HG02571 (cell line): ENCODE results near the gene SIRPB2.
"Not testable (repeated sequence)": the region's sequence is repeated elsewhere in the genome, so short reads cannot be mapped to it uniquely, and the experiment has no call there.

Experiments used
- ATAC-seq: cut with Tn5 transposase; IDR thresholded peaks from one replicate; pipeline ENCODE4 v1.9.1; 2021; ENCODE audit warnings: mild to moderate bottlenecking, moderate library complexity; ENCODE audit not compliant: unreplicated experiment

Gene SIRPB2

DNA sequence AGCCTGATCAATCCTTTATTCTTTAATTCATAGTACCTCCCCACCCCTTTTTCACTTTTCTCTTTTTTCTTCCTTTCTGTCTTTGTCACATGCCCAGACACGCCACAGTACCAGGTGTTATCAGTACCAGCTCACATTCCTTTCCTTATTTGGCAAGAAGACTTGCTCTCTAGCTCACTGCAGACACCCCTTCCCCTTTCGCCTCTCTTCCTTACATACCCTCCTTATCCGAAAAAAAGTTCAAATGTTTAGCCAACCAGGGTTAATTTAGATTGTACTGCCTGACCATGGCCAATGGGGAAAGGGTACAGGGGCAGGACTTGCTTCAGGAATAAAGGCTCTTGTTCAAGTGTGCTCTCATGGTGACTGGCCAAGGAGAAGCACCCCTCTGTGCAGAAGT, 9.3 kb upstream of the SIRPB2 start:
- no peak for ATAC-seq

DNA sequence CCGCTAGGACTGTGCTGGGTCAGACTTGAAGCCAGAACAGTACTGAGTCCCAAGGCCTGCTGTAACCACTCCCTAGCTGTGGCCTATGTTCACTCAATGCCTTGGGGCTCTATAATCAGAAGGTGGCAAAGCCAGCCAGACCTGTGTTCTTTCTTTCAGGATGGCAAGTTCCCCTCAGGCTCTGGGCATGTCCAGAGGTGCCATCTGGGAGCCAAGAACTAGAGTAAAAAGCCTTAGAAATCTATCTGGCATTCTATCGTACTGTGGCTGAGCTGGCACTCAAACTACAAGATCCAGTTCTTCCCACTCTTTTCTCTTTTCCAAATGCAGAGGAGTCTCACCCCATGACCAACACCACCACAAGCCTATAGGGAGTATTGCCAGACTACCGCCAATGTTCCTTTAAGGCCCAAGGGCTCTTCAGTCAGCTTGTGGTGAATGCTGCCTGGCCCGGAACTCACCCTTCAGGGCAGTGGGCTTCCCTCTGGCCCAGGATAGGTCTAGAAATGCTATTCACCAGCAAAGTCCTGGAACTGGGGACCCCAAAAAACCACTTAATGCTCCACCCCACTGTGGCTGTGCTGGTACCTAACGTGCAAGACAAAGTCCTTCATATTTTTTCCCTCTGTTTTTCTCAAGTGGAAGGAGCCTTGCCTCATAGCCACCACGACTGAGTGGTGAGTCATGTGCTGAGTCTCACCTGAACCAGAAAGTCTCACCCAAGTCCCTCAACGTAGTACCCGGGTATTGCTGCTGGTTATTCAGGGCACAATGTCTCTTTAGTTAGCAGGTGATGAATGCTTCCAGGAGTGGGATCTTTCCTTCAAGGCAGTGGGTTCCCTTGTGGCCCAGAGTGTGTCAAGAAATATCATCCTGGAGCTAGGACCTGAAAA, 8.6 kb upstream of the SIRPB2 start:
- no peak for ATAC-seq

DNA sequence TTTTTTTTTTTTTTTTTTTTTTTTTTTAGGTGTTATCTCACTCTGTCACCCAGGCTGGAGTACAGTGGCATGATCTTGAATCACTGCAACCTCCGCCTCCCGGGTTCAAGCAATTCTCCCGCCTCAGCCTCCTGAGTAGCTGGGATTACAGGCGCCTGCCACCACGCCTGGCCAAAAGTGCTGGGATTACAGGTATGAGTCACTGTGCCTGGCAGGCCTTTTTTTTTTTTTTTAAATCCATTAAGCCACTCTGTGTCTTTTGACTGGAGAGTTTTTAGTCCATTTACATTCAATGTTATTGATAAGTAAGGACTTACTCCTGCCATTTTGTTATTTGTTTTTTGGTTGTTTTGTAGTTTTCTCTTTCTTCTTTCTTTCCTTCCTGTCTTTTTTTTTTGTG, 6.2 kb upstream of the SIRPB2 start:
- ATAC-seq = not testable (repeated sequence)

DNA sequence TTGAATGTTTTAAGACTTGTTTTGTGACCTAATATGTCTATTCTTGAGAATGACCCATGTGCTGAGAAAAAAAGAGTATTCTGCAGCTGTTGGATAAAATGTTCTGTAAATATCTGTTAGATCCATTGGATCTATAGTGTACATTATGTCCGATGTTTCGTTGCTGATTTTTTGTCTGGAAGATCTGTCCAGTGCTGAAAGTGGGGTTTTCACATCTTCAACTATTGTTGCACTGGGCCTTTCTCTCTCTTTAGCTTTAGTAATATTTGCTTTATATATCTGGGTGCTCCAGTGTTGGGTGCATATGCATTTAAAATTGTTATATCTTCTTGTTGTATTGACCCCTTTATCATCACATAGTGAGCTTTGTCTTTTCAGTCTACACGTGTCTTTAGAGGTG, 5.7 kb upstream of the SIRPB2 start:
- no peak for ATAC-seq

DNA sequence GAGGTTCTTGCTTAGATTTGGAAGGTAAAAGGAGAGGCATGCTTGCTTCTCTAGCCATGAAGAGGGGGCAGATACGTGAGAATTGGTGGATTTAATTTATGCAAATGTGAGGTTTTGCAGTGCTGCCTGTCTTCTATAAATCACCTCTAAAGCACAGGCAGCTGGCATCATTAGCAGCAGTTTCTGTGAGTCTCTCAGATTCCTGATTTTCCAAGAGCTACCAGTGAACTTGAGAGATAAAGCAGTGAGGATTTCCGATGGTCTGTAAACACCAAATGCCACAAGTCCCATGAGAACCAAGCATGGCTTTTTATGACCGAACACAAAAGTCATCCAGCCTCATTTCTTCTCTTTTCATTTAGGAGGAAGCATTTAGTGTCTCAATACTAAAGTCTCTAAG, 3.2 kb upstream of the SIRPB2 start:
- no peak for ATAC-seq

DNA sequence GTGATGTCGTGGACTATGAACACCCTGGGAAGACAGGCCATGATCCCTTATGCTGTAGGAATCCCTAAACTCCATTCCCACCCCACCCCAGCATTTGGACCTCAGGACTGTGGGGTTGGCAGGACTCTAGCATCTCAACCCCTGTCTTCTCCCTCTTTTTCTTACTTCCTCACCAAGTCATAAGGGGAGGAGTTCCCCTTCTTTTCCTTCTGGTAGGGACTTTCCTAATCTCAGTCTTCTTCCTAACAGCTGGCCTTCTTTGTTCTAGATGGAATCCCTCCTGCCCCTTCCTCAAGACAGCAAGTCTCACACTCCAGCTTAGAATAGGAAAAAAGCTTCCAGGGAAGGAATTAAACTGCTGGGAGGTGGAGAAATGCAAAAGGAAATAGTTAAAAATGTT, 2.3 kb upstream of the SIRPB2 start:
- ATAC-seq = no peak

DNA sequence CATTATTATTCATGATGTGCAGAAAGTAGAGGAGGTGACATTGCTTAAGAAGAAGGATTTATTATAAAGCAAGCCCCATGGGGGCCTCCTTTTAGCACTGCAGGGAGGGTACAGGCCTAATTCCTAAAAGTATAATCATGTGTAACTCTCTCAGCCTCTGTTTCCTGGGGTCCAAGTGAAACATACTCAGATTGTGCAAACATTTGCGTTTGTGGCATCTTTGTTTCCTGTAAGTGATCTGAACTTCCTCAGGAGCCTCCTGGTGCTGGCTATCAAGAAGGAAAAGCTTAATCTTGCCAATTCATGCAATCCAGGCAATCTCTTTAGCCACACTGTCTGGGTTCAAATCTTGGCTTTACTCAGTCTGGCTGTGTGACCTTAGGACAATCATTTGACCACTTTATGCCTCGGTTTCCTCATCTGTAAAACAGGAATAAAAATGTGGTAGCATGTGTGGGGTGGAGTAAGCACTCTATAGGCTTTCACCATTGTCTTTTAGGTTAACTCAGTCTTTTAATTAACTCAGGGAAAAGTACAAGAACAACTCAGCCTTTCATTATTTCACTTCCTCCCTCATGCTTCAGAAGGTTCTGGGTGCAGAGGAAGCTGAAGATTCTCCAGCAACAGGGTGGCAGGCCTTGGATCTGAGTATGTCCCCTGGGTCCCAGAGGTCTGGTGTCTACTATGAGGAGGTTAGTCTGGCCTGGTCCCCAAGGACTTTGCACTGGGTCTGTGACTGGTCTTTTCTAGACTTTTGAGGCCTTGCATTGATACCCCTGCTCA, 831 bp upstream of the SIRPB2 start:
- no peak for ATAC-seq

DNA sequence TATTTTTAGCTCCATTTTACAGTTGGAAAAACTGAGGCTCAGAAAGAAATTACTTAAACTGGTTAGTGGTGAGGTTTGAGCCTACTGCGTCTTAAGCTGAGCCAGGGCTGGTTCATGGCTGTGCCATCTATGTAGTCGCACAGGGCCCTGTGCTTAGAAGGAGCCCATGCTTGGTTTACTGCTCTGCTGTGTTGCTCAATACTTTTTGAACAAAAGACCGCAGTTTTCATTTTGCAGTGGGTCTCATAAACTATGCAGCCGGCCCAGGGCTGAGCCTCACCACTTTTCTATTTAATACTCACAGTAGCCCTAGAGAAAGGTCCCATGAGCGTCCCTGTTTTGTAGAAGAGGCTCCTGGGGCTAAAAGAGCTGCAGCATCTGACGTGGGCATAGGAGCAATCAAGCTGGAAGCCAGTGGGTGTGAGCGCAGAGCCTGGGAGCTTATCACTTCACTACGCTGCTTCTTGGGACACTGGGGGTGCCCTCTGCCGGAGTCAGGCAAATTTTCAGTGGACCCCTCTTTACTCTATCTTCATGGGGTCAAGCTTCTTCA, 501 bp downstream of the SIRPB2 start:
- no peak for ATAC-seq

DNA sequence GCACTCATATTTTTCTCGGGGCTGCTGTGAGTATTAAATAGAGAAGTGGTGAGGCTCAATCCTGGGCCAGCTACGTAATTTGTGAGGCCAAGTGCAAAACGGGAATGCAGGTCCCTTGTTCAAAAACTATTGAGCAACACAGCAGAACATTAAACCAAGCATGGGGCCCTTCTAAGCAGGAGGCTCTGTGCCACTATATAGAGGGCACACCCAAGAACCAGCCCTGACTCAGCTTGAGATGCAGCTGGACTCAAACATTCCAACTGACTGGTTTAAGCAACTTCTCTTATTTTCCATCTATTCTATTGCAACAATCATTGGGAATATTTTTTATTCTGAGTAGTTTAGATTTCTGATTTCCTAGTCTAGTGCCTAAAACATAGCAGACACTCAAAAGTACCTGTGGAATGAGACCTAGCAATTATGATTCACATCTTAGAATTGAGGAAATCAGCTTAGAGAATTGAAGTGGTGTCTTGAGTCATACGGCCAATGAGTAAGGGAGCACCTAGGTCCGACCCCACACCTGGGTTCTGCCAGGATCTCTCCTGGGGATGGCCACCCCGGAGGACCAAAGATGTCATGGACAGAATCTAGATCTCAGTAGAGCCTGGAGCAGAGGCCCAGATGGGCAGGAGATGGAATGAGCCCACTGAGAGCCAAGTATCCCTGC, 1.3 kb downstream of the SIRPB2 start:
- ATAC-seq = no peak

DNA sequence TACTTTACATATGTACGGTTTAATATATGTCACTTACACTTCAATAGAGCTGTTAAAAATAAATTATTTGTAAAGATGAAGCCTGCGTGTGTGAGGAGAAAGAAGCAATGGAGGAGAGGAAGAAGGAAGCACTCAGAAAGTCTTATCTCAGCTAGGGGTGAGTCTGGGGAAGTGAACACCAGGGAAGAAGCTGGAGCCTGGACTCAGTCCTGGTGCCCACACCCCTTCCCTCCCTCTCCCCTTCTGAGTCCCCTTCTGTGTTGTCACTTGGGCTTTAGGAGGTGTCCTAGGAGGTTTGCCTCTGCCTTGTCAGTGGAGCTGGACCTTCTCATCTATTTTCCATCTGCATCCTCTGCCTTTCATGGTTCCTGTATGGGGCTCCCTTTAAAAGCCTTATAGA, 1.9 kb downstream of the SIRPB2 start:
- no peak for ATAC-seq

DNA sequence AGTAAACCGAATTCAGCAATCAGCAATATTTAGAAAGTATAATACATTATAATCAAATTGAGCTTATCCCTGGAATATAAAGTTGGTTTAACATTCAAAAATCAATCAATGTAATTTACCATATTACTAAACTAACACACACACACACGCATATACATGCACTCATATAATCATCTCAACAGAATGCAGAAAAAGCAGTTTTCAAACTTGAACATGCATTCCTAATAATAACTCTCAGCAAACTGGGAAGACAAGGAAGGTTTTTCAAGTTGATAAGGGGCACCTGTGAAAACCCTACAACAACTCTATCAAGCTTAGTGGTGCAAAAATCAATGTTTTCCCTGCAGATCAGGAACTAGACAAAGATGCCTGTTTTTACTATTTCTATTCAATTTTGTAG, 4.7 kb downstream of the SIRPB2 start:
- ATAC-seq = no peak

DNA sequence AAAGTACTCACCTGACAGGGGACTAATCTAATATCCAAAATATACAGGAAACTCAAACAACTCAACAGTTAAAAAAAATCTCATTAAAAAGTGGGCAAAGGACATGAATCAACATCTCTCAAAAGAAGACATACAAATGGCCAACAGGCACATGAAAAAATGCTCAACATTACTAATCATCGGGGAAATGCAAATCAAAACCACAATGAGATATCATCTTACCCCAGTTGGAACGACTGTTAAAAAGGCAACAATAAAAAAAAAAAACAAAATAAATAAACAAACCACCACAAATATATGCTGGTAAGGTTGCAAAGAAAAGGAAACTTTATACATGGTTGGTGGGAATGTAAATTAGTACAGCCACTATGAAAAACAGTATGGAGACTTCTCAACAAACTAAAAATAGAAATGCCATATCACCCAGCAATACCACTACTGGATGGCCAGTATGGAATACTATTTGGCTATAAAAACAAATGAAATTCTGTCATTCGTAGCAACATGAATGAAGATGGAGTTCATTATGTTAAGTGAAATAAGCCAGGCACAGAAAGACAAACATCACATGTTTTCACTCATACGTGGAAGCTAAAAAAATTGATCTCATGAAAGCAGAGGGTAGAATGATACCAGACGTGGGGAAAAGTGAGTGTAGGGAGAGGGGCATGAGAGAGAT, 6.6 kb downstream of the SIRPB2 start:
- no peak for ATAC-seq

DNA sequence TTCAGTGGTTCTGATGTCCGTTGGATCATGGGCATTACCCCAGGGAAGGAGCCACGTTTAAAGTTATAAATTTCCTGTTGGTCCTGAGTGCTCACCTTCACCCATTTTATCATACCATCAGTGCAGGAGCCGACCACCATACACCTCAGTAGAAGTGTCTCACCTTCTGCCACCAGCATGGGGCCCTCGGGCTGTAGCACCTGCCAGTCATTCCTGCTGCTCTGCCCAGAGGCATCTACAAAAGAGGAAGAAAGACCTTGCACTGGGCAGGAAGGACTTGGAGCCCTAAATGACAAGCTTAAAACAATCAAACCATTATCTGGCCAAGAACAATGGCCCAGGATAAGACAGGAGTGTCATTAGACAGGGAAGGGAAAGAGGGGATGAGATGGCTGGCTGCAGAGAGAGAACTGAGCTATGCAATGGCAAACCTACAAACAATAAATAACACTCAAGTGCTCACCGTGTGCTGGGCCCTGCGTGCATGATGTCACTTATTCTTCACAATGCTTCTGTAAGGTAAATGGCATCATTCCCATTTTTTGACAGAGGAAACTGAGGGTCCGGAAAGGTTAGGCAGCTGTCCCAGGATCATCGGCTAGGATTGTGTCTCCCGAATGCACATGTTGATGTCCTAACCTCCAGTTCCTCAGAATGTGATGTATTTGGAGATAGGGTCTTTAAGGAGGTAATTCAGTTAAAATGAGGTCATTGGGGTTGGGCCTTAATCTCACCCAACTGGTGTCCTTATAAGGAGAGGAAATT, 11.2 kb downstream of the SIRPB2 start:
- no peak for ATAC-seq

DNA sequence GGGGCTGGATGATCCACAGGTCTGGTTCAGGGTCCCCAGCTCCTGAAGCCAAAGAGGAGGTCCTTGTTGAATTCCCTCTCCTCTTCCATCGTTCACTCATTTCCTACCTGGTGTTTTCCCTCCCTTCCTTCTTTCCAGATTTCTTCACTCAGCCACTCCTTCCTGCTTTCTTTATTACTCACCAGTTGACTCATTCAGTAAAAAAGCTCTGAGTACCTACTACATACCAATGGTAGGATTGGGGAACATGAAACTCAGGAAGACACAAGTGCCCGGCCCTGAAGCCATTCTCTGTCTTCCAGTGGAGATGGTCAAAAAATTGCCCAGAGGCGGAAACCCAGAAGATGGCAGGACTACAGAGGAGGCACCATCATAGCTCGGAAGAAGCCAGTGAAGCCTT, 12.7 kb downstream of the SIRPB2 start:
- no peak for ATAC-seq

DNA sequence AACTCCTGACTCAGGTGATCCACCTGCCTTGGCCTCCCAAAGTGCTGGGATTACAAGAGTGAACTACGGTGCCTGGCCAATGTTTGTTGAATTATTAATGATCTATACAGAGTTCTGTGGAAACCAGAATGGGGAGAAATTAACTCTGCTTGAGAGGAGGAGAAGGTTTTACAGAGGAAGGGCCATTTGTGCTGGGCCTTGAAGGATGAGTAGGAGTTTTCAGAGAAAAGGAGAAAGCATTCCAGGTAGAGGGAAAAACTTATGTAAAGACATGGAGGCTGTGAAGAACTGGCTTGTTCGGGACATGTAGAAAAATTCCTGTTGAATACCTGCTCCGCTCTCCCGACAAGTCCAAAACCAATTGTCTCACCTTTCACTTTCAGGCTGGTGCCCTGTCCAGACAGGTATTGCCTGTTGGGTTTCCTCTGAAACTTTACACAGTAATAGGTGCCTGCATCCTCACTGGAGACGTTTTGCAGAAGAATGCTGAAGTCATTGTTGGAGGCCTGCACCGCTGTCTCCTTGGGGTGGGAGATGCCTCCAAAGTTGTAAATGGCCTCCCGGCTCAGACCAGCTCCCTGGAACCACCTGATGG, 13.2 kb downstream of the SIRPB2 start:
- ATAC-seq = no peak

DNA sequence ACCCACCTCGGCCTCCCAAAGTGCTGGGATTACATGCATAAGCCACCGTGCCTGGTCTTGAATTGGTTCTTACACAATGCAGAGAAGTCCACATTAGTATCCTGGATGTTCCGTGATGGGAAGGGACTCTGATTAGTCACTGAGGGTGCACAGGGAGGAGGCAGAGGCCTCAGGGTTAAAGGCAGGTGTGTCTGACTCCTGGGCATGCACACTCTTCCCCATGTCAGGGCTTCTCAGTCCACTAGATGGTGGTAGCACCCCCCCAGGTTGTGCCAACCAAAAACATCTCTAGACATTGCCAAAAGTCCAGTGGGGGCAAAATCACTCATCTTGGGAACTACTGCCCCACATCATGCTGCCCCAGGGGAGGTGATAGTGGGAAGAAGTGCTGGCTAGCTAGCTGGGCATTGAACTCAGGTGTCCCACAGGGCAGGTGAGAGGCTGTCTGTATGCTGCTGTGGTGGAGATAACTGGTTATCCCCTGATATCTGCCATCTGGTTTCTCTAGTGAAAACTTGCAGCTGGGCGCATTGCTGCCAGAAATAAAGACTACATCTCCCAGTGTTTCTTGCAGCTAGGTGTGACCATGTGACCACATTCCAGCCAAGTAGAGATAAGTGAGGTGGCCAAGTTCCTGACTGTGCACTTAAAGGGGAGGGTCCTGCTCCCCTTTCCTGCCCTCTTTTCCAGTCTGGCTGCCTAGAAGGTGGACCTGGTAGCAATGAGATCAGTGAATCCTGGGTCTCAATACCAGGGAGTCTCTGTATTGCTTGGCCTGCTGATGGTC, 16.2 kb downstream of the SIRPB2 start:
- ATAC-seq = no peak

DNA sequence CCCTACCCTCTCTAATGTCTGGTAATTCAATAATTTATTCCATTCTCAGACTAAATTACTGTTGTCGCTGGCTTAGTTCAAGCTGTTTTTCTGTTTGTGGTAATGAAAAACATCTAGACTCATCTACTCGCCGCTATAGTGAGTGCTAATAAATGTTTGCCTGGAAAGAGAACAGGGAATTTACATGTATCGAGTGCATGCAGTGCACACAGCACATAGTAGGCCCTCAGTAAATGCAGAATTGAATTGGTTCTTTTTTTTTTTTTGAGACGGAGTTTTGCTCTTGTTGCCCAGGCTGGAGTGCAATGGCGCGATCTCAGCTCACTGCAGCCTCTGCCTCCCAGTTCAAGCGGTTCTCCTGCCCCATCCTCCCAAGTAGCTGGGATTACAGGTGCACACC, 16.9 kb downstream of the SIRPB2 start:
- no peak for ATAC-seq

DNA sequence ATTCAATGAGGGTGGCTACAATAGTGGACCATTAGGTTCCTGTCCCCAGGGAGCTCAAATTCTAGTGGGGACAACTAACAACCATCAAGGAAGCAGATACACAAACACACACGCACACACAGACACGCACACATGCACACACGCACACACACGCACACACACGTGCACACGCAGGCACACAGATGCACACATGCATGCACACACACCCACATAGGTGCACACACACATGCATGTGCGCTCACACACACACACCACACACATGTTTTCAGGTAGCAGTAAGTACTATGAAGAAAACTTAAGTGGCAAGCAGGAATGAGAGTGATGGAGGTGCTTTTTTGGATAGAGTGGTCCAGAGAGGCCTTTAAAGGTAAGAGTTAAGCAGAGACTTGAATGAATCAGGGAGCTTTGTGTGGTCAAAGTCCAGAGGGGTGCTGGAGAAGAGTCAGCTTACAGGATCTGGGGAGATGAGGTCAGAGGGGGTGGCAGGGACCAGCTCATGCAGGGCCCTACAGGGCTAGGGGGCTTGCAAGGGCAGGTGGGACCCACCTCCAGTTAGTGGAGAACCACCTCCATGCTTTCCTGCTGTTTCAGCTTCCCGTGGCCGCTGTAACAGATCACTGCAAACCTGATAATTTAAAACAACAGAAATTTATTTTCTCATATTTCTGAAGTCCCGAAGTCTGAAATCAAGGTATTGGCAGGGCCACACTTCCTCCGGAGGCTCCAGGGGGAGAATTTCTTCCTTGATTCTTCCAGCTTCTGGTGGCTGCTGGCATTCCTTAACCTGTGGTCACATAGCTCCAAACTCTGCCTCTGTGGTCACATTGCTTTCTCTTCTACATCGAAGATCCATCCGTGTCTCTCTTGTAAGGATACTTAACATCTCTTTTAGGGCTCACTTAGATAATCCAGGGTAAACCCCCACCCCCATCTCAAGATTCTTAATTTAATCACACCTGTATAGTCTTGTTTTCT, 17.7 kb downstream of the SIRPB2 start:
- no peak for ATAC-seq
